AG04449 (cell line): Measurements from ENCODE around the gene OR4Q3.
"Not testable (repeated sequence)": the region's sequence is repeated elsewhere in the genome, so short reads cannot be mapped to it uniquely, and the experiment has no call there.

Experiments used
- CTCF ChIA-PET: fragments of 350-600 bp; formaldehyde crosslinking; extraction: SDS; loops from one replicate; lab custom pipeline; 2021; ENCODE audit warnings: antibody characterized with exemption; lab: Yijun Ruan, JAX
- POLR2A ChIA-PET: fragments of 400-600, 350-600 bp; formaldehyde crosslinking; extraction: SDS; loops from one replicate; lab custom pipeline; 2020; ENCODE audit warnings: antibody characterized with exemption, inconsistent platforms; lab: Yijun Ruan, JAX
- DNase-seq: peaks from one replicate; pipeline ENCODE4 v3.0.0-alpha.2; 2010; ENCODE audit warnings: low read depth, low spot score
- H3K4me3 ChIP-seq: 2 replicates; pipeline ENCODE4 v1.5.1; 2011; ENCODE audit warnings: low read depth, mild to moderate bottlenecking, control low read depth, low read length
- TF ChIP-seq, protein P1 (sequence below): IDR thresholded peaks from one replicate; pipeline ENCODE4 v1.5.1; 2011; ENCODE audit warnings: mild to moderate bottlenecking, moderate library complexity, low read length, control low read depth, inconsistent platforms; ENCODE audit not compliant: insufficient read depth; ENCODE audit errors: missing control alignments

OR4Q3 gene

DNA sequence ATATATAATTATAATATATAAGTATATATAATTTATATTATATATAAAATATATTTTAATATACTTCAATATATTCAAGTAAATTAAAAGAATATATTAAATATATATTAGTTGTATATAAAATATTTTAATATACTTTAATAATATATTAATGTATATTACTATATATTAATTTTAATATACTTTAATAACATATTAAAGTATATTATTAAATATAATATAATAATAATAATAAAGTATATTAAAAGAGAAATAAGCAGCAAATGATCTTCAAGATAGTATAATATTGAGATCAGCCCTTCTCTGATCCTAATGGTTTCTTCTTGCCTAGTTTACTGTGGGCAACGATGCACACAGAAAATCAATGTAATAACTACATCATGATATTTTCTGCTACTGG is 32.2 kb downstream of the OR4Q3 start:
- no peak for DNase-seq
- no peak overlapping the region for H3K4me3 ChIP-seq
- TF ChIP-seq, protein P1, sequence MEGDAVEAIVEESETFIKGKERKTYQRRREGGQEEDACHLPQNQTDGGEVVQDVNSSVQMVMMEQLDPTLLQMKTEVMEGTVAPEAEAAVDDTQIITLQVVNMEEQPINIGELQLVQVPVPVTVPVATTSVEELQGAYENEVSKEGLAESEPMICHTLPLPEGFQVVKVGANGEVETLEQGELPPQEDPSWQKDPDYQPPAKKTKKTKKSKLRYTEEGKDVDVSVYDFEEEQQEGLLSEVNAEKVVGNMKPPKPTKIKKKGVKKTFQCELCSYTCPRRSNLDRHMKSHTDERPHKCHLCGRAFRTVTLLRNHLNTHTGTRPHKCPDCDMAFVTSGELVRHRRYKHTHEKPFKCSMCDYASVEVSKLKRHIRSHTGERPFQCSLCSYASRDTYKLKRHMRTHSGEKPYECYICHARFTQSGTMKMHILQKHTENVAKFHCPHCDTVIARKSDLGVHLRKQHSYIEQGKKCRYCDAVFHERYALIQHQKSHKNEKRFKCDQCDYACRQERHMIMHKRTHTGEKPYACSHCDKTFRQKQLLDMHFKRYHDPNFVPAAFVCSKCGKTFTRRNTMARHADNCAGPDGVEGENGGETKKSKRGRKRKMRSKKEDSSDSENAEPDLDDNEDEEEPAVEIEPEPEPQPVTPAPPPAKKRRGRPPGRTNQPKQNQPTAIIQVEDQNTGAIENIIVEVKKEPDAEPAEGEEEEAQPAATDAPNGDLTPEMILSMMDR: no peak
- ChIA-PET POLR2A (interaction anchor here (0.6 kb wide), 1 partner anchor 403 kb away, joined by 3 read pairs; no protein-coding TSS in a partner anchor), CTCF (no interaction called here)

DNA sequence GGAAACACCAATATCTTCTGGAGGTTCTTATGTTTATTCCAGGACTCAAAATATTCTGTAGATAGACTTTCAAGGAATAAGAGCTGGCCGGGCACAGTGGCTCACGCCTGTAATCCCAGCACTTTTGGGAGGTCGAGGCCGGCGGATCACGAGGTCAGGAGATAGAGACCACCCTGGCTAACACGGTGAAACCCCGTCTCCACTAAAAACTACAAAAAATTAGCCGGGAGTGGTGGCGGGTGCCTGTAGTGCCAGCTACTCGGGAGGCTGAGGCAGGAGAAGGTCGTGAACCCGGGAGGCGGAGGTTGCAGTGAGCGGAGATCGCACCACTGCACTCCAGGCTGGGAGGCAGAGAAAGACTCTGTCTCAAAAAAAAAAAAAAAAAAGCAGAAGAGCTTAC is 42.5 kb downstream of the OR4Q3 start:
- POLR2A ChIA-PET, CTCF ChIA-PET, H3K4me3 ChIP-seq, DNase-seq: not testable (repeated sequence)

DNA sequence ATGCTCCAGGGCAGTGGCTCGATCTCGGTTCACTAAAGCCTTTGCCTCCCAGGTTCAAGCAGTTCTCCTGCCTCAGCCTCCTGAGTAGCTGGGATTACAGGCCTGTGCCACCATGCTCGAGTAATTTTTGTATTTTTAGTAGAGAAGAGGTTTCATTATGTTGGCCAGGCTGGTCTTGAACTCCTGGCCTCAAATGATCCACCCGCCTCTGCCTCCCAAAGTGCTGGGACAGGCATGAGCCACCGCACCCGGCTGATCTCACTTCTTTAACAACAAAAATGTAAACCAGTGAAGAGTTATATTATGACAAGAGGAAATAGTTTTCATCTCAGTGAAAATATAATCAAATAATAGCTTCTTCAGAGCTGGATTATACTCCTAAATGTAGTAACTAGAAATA is 43.9 kb downstream of the OR4Q3 start:
- H3K4me3 ChIP-seq, CTCF ChIA-PET, DNase-seq, POLR2A ChIA-PET: not testable (repeated sequence)

DNA sequence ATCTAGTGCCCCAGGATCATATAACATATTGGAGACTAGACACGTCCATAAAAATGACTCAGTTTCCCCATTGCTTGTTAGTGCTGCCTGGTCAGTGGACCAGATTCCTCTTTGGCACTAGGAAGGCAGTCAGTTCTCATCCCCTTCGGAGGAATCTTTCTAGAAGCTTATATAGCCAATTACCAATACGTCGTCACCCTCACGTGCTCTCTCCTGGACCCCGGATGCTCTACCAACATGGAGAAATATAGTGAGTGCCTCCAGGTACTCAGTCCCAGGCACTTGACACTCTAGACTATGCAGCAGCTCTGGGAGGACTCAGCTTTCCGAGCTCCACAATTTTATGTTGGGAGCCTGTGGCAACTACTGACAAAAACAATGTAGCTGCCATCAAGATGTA is 44.8 kb downstream of the OR4Q3 start:
- DNase-seq, CTCF ChIA-PET, H3K4me3 ChIP-seq, POLR2A ChIA-PET: not testable (repeated sequence)

DNA sequence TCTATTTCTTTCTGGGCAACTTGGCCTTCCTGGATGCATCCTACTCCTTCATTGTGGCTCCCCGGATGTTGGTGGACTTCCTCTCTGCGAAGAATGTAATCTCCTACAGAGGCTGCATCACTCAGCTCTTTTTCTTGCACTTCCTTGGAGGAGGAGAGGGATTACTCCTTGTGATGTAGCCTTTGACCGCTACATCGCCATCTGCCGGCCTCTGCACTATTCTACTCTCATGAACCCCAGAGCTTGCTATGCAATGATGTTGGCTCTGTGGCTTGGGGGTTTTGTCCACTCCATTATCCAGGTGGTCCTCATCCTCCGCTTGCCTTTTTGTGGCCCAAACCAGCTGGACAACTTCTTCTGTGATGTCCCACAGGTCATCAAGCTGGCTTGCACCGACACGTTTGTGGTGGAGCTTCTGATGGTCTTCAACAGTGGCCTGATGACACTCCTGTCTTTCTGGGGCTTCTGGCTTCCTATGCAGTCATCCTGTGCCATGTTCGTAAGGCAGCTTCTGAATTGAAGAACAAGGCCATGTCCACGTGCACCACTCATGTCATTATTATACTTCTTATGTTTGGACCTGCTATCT is 53.2 kb downstream of the OR4Q3 start:
- POLR2A ChIA-PET, H3K4me3 ChIP-seq, CTCF ChIA-PET, DNase-seq: not testable (repeated sequence)
